ENCODE measurements around the gene CCL16. TPM values are rescaled to one million over a fixed set of nuclear protein-coding genes. Genes with fewer than 3 reads are reported as not detected.

CCL16 gene
- total RNA-seq, 1 donor from 2014 or later, result not detected

DNA sequence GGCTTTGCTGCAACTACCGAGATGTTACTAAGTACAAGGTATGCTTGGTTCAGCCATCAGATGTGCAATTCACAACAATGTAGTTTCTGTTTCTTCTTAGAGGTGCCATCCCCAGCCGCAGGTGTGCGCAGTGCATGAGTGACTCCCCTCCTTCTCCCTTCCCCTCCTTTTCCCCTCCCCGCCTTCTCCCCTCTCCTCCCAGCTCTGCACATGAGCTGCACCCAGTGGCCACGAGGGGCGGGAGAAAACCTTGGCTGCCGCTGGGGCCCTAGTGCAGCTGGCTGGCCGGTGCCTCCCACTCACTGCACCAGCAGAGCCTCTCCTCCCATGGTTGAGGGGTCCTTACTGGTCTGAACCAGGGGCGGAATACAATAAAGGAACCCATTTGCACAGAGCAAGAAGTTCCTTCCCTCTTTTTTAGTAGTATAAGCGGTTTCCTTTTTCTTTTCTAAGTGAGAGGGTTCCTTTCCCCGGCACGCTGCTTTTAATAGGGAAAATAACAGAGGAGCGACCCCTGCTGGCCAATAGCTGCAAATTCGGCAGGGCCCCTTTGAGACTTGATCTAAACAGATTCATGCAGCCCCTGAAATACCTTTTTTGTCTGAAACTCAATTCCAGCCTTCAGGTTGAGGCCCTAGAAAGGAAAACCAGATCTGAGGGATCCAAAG is 27.8 kb upstream of the CCL16 start:
- Mint-ChIP-seq H3K4me3 (ENCODE audit: unreplicated experiment) (no peak overlapping the region), H3K27ac (ENCODE audit: unreplicated experiment) (no peak overlapping the region), H3K4me1 (ENCODE audit: unreplicated experiment) (no peaks in the 10 kb centered on the region), H3K27me3 (ENCODE audit: unreplicated experiment) (peaks cover 3% of the 10 kb centered on the region), H3K9me3 (ENCODE audit: unreplicated experiment) (peaks cover 4% of the 10 kb centered on the region), H3K36me3 (ENCODE audit: unreplicated experiment) (no peaks in the 10 kb centered on the region)
- no peak for DNase-seq (ENCODE audit: extremely low spot score, unreplicated experiment)
- TF ChIP-seq, protein P1, sequence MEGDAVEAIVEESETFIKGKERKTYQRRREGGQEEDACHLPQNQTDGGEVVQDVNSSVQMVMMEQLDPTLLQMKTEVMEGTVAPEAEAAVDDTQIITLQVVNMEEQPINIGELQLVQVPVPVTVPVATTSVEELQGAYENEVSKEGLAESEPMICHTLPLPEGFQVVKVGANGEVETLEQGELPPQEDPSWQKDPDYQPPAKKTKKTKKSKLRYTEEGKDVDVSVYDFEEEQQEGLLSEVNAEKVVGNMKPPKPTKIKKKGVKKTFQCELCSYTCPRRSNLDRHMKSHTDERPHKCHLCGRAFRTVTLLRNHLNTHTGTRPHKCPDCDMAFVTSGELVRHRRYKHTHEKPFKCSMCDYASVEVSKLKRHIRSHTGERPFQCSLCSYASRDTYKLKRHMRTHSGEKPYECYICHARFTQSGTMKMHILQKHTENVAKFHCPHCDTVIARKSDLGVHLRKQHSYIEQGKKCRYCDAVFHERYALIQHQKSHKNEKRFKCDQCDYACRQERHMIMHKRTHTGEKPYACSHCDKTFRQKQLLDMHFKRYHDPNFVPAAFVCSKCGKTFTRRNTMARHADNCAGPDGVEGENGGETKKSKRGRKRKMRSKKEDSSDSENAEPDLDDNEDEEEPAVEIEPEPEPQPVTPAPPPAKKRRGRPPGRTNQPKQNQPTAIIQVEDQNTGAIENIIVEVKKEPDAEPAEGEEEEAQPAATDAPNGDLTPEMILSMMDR (IDR thresholded peaks at IDR 0.05), result peak; percentile 42

DNA sequence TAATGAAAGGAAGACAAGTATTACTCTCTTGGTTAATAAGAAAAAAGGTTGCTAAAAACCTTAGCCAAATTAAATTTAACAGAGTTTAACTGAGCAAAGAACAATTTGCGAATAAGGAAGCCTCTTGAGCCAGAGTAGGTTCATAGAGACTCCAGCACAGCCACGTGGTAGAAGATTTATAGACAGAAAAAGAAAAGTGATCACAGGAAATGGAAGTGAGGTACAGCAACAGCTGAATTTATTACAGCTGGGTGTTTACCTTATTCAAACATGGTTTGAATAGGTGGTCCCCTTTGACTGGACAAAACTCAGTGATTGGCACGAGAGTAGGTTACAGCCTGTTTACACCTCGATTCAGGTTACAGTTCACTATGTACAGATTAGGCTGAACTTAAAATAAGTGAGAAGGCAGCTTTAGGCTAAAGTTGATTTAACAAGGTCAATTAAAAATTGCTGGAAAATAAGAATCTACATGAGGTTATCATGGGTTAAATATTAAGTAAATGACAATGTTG is 23.4 kb upstream of the CCL16 start:
- DNase-seq (ENCODE audit: extremely low spot score, unreplicated experiment), result no peak
- Mint-ChIP-seq H3K27me3 (ENCODE audit: unreplicated experiment) (peaks cover 6% of the 10 kb centered on the region), H3K9me3 (ENCODE audit: unreplicated experiment) (no peaks in the 10 kb centered on the region), H3K4me1 (ENCODE audit: unreplicated experiment) (no peaks in the 10 kb centered on the region), H3K27ac (ENCODE audit: unreplicated experiment) (no peak overlapping the region), H3K36me3 (ENCODE audit: unreplicated experiment) (no peaks in the 10 kb centered on the region), H3K4me3 (ENCODE audit: unreplicated experiment) (no peak overlapping the region)
- TF ChIP-seq, protein P1 (IDR thresholded peaks at IDR 0.05), result no peak

GRCh38 chr17:36002631-36003030 is 21.3 kb upstream of the CCL16 start:
- no peaks in the 10 kb centered on the region for H3K36me3 Mint-ChIP-seq (ENCODE audit: unreplicated experiment)
- H3K27me3 Mint-ChIP-seq (ENCODE audit: unreplicated experiment), result peaks cover 6% of the 10 kb centered on the region
- H3K9me3 Mint-ChIP-seq (ENCODE audit: unreplicated experiment), result no peaks in the 10 kb centered on the region
- TF ChIP-seq, protein P1 (IDR thresholded peaks at IDR 0.05), result no peak
- no peak for DNase-seq (ENCODE audit: extremely low spot score, unreplicated experiment)
- H3K4me3 Mint-ChIP-seq (ENCODE audit: unreplicated experiment), result no peak overlapping the region
- H3K27ac Mint-ChIP-seq (ENCODE audit: unreplicated experiment), result no peak overlapping the region
- no peaks in the 10 kb centered on the region for H3K4me1 Mint-ChIP-seq (ENCODE audit: unreplicated experiment)

DNA sequence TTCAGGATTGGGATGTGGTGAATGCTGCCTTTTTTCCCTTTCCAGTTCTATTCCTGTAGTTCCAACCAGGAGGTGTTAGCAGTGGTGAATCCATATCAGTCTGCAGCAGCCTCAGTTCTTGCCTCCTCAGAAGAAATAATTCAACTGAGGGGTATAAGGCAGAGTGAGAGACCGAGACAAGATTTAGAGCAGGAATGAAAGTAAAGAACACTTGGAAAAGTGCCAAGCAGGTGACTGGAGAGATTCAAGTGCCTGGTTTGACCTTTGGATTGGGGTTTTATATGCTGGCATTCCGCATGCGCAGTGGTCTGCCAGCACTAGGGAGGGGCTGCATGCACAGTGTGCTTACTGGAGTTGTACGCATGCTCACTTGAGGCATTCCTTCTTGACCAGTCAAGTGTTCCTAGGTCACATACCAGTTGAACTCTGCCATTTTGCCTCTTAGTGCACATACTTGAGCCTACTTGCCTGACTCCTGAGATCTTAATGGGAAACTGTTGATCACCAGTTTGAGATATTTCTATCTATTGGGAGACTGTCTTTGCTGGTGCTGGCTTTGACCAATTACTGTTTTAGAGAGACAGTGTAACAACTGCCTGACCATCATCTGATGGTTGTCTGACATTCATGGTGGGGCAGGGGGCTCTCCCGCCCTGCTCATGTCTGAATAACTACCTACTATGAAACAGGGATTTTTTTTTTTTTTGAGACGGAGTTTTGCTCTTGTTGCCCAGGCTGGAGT is 20.7 kb upstream of the CCL16 start:
- H3K27me3 Mint-ChIP-seq (ENCODE audit: unreplicated experiment), result peaks cover 9% of the 10 kb centered on the region
- DNase-seq (ENCODE audit: extremely low spot score, unreplicated experiment), result no peak
- no peaks in the 10 kb centered on the region for H3K4me1 Mint-ChIP-seq (ENCODE audit: unreplicated experiment)
- no peak overlapping the region for H3K27ac Mint-ChIP-seq (ENCODE audit: unreplicated experiment)
- H3K4me3 Mint-ChIP-seq (ENCODE audit: unreplicated experiment), result no peak overlapping the region
- H3K36me3 Mint-ChIP-seq (ENCODE audit: unreplicated experiment), result no peaks in the 10 kb centered on the region
- TF ChIP-seq, protein P1 (IDR thresholded peaks at IDR 0.05), result no peak
- H3K9me3 Mint-ChIP-seq (ENCODE audit: unreplicated experiment), result no peaks in the 10 kb centered on the region

DNA sequence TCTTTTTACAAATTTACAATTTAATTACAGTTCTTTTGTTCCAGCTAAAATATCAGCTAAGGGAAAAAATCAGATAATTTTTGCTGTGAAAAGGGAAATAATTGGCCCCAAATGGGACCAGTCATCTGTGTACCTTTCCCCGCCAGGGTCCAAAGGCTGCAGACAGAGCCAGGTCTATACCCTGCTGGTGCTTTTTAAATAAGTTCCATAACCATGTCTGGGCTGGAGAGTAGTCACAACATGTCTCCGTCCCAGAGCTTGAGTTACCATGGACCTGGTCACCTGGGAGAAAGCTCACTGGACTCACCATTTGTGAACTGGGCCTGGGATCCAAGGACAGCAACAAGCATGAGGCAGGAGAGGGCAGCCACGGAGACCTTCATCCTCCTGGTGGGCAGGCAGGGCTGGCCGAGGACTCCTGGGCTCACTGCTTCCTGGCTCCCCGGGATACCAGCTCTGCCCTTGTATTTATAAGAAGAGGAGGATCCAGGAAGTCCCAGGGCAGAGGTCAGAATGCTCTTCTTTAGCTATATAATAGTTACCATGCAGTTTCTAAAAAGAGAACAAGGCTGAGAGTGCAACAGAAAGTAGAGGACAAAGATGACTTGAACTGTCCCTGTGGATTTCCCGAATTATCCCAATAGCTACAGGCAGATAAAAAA is 19.9 kb upstream of the CCL16 start, which contains the start of gene CCL15:
CCL15 (minus strand) TSS at position 444 of the 662 bp plus-strand sequence; CDS start at position 383, 61 bp downstream.
- no peaks in the 10 kb centered on the region for H3K9me3 Mint-ChIP-seq (ENCODE audit: unreplicated experiment)
- no peak within 1 kb of the TSS for H3K4me3 Mint-ChIP-seq (ENCODE audit: unreplicated experiment)
- H3K27ac Mint-ChIP-seq (ENCODE audit: unreplicated experiment), result no peak within 1 kb of the TSS

More for the DNA sequence above, 19.9 kb upstream of the CCL16 start, which contains the start of gene CCL15:
- TF ChIP-seq, protein P1 (IDR thresholded peaks at IDR 0.05), result no peak
- H3K27me3 Mint-ChIP-seq (ENCODE audit: unreplicated experiment), result peaks cover 15% of the 10 kb centered on the region
- H3K4me1 Mint-ChIP-seq (ENCODE audit: unreplicated experiment), result no peaks in the 10 kb centered on the region
- H3K36me3 Mint-ChIP-seq (ENCODE audit: unreplicated experiment), result no peaks in the 10 kb centered on the region
- DNase-seq (ENCODE audit: extremely low spot score, unreplicated experiment), result no peak
